PC-9 (cell line): ENCODE measurements around the gene FLT3. TPM values are rescaled to one million over a fixed set of nuclear protein-coding genes. Genes with fewer than 3 reads are reported as not detected.
A peak's percentile ranks its signal among the peaks of the same experiment; 100 is the strongest.

Source experiments
- BruUV-seq: library from RNA; stranded (reverse); fragments of 400-500 nt; replicated peaks from 2 replicates; lab custom pipeline; 2021; lab: Mats Ljungman, UMichigan
- CTCF ChIA-PET: fragments of 300-600 bp; sonication (Branson Sonifier 250); formaldehyde crosslinking; loops from one replicate; lab custom pipeline; 2022; ENCODE audit warnings: antibody characterized with exemption; lab: Charles Lee
- POLR2A ChIA-PET: fragments of 300-600 bp; sonication (Branson Sonifier 250); formaldehyde crosslinking; loops from one replicate; lab custom pipeline; 2022; ENCODE audit warnings: antibody characterized with exemption; ENCODE audit not compliant: unreplicated experiment; lab: Charles Lee
- DNase-seq, 2 experiments: peaks; one replicate each; pipeline versions ENCODE4 v3.0.0 to v3.0.0-alpha.2; 2015 to 2022; ENCODE audit warnings: mixed read lengths in 1 of 2
- H2AFZ ChIP-seq: fragments of 200-600 bp; sonication (generic); 2 replicates; pipeline ENCODE4 v1.8.1; 2017; ENCODE audit warnings: antibody characterized with exemption
- H3F3A ChIP-seq: fragments of 200-600 bp; sonication (generic); 2 replicates; pipeline ENCODE4 v1.8.1; 2017; ENCODE audit warnings: antibody characterized with exemption, mild to moderate bottlenecking, low read depth; ENCODE audit not compliant: insufficient read depth
- H3K27ac ChIP-seq: fragments of 200-600 bp; sonication (generic); 2 replicates; pipeline ENCODE4 v1.6.1; 2016; ENCODE audit warnings: mixed run types
- H3K27me3 ChIP-seq: fragments of 200-600 bp; sonication (generic); 2 replicates; pipeline ENCODE4 v1.6.1; 2016; ENCODE audit warnings: low read depth, mixed run types; ENCODE audit not compliant: insufficient read depth
- H3K36me3 ChIP-seq: fragments of 200-600 bp; sonication (generic); 2 replicates; pipeline ENCODE4 v1.6.1; 2016; ENCODE audit warnings: low read depth, mixed run types
- H3K4me1 ChIP-seq: fragments of 200-600 bp; sonication (generic); replicated peaks from 2 replicates; pipeline ENCODE4 v1.6.1; 2016; ENCODE audit warnings: mixed run types; ENCODE audit not compliant: insufficient read depth
- H3K4me2 ChIP-seq: fragments of 200-600 bp; sonication (generic); 2 replicates; pipeline ENCODE4 v1.6.1; 2017; ENCODE audit warnings: mixed run types
- H3K4me3 ChIP-seq: fragments of 200-600 bp; sonication (generic); 2 replicates; pipeline ENCODE4 v1.6.1; 2016; ENCODE audit warnings: mixed run types
- H3K79me2 ChIP-seq: fragments of 200-600 bp; sonication (generic); 2 replicates; pipeline ENCODE4 v1.6.1; 2017; ENCODE audit warnings: low read depth, mixed run types
- H3K9me2 ChIP-seq: fragments of 200-600 bp; sonication (generic); 2 replicates; pipeline ENCODE4 v1.8.1; 2017; ENCODE audit warnings: mild to moderate bottlenecking; ENCODE audit not compliant: insufficient read depth
- H3K9me3 ChIP-seq: fragments of 200-600 bp; sonication (generic); 2 replicates; pipeline ENCODE4 v1.8.1; 2016; ENCODE audit warnings: low read depth; ENCODE audit not compliant: insufficient read depth
- H4K20me1 ChIP-seq: fragments of 200-600 bp; sonication (generic); 2 replicates; pipeline ENCODE4 v1.8.1; 2017; ENCODE audit not compliant: insufficient read depth
- EZH2 ChIP-seq: fragments of 200-600 bp; sonication (generic); IDR thresholded peaks from 2 replicates; pipeline ENCODE4 v1.8.0; 2017; ENCODE audit warnings: antibody characterized with exemption, low read depth
- intact Hi-C: fragments of 100-400 bp; cut with micrococcal nuclease; formaldehyde crosslinking; loops from one replicate; pipeline ENCODE4 v1.10.0; 2022; ENCODE audit not compliant: unreplicated experiment
- total RNA-seq: library from RNA; stranded (reverse); gene quantifications from 2 replicates; pipeline ENCODE4 v1.2.3, GENCODE V29; 2021
- TF ChIP-seq, protein P1 (sequence below): fragments of 200-600 bp; sonication (generic); conservative IDR thresholded peaks from 2 replicates; pipeline ENCODE4 v1.6.1; 2017; ENCODE audit warnings: mixed run types, antibody characterized with exemption, mild to moderate bottlenecking, moderate library complexity

FLT3 gene
- total RNA-seq, 1 experiment from 2014 or later = not detected

DNA sequence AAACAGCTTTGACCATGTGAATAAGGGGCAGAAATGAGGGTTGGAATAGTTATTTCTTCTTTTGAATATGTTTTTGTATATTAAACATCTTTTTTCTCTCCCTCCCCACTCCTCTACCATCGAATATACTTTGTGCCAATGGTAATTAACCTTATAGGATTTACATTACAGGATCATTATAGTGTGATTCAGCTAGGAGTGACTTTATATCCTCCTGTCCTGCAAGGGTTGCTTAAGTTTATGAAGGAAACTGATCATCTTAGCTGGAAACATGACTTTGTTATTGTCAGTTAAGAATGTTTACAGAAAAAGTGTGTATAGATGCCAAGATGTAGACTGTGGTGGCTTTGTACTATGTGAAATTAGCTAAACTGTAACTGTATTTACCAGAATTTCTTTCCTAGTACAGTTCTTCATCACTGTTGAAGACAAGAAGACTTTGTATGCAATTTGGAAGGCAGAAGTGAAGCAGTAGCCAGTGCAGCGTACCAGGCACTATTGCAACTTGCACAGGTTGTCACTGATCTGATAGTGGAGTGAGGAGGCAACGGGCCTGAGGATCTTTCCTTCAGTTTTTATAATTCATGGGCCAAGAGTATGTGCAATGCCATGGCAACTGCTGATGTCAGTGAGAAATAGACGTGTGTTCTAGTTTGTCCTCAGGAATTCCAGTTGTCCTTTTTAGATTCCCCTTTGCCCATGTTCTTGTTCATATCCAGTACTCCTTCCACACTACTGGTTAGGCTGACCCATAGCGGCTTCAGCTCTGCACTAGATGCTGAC lies 29.7 kb upstream of the FLT3 start:
- intact Hi-C loops = no loop called here
- H3K27ac ChIP-seq = no peak overlapping the region
- TF ChIP-seq, protein P1, sequence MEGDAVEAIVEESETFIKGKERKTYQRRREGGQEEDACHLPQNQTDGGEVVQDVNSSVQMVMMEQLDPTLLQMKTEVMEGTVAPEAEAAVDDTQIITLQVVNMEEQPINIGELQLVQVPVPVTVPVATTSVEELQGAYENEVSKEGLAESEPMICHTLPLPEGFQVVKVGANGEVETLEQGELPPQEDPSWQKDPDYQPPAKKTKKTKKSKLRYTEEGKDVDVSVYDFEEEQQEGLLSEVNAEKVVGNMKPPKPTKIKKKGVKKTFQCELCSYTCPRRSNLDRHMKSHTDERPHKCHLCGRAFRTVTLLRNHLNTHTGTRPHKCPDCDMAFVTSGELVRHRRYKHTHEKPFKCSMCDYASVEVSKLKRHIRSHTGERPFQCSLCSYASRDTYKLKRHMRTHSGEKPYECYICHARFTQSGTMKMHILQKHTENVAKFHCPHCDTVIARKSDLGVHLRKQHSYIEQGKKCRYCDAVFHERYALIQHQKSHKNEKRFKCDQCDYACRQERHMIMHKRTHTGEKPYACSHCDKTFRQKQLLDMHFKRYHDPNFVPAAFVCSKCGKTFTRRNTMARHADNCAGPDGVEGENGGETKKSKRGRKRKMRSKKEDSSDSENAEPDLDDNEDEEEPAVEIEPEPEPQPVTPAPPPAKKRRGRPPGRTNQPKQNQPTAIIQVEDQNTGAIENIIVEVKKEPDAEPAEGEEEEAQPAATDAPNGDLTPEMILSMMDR = no peak
- no peak for TF ChIP-seq EZH2
- BruUV-seq = no TSS peak
- H4K20me1 ChIP-seq = no peaks in the 10 kb centered on the region
- no peaks in the 10 kb centered on the region for H3K79me2 ChIP-seq
- CTCF ChIA-PET = no interaction called here
- DNase-seq = no peak
- no peaks in the 10 kb centered on the region for H3K9me3 ChIP-seq
- H3K4me3 ChIP-seq = no peak overlapping the region
- no peak overlapping the region for H3K4me2 ChIP-seq
- H3K27me3 ChIP-seq = no peaks in the 10 kb centered on the region
- H2AFZ ChIP-seq = no peak overlapping the region
- 0 out of 2 replicates have a peak, but pooled peaks cover under 1% of the 10 kb centered on the region for H3F3A ChIP-seq
- POLR2A ChIA-PET = no interaction called here
- H3K9me2 ChIP-seq = no peaks in the 10 kb centered on the region
- no peaks in the 10 kb centered on the region for H3K4me1 ChIP-seq
- no peaks in the 10 kb centered on the region for H3K36me3 ChIP-seq

DNA sequence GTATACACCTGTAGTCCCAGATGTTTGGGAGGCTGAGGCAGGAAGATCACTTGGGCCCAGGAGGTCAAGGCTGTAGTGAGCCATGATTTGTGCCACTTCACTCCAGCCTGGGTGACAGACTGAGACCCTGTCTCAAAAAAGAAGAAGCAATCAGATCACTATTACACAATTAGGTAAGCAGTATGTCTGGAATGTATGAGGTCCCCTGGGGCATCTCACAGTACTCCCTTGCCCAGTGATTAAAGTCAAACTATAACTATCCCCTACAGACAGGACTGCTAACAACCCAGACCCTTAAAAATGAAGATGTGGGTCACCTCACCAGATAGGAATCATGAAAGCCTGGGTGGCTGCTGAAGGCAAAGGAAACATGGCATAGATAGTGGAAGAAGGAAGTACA lies 28.6 kb upstream of the FLT3 start:
- ChIA-PET POLR2A (no interaction called here), CTCF (no interaction called here)
- H3K9me3 ChIP-seq = no peaks in the 10 kb centered on the region
- no peaks in the 10 kb centered on the region for H3K27me3 ChIP-seq
- no peaks in the 10 kb centered on the region for H3K36me3 ChIP-seq
- no peaks in the 10 kb centered on the region for H3K4me1 ChIP-seq
- H3F3A ChIP-seq = no peaks in the 10 kb centered on the region
- H3K27ac ChIP-seq = no peak overlapping the region
- H3K4me3 ChIP-seq = no peak overlapping the region
- H3K9me2 ChIP-seq = no peaks in the 10 kb centered on the region
- H4K20me1 ChIP-seq = no peaks in the 10 kb centered on the region
- H3K4me2 ChIP-seq = no peak overlapping the region
- no peaks in the 10 kb centered on the region for H3K79me2 ChIP-seq
- intact Hi-C loops = no loop called here
- no peak for TF ChIP-seq EZH2
- TF ChIP-seq, protein P1 = no peak
- DNase-seq = peak in 1 of 2 experiments; percentile 35
- no TSS peak for BruUV-seq
- H2AFZ ChIP-seq = no peak overlapping the region

DNA sequence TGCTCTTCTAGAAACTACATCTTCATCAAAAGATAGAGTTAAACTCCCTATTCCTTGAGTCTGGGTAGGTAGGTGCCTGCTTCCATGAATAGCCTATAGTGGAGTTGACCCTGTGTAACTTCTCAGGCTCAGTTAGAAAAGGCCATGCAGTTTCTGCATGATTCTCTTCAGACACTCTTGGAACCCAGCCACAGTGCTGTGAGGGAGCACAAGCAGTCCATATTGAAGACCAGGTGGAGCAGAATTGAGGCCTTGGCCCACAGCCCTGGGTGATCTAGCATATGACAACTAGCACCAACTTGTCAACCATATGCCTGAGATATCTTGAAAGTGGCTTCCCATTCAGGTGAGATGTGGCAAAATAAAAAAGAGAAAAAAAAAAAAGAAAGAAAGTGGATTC lies 27.7 kb upstream of the FLT3 start:
- Histone ChIP-seq H4K20me1 (no peaks in the 10 kb centered on the region), H3K9me2 (no peaks in the 10 kb centered on the region), H3K27ac (no peak overlapping the region), H3K4me2 (no peak overlapping the region), H3K79me2 (no peaks in the 10 kb centered on the region), H2AFZ (no peak overlapping the region), H3K4me1 (no peaks in the 10 kb centered on the region), H3F3A (no peaks in the 10 kb centered on the region), H3K36me3 (no peaks in the 10 kb centered on the region), H3K4me3 (no peak overlapping the region), H3K27me3 (no peaks in the 10 kb centered on the region), H3K9me3 (no peaks in the 10 kb centered on the region)
- ChIA-PET POLR2A (no interaction called here), CTCF (no interaction called here)
- intact Hi-C loops = no loop called here
- no peak for TF ChIP-seq EZH2
- TF ChIP-seq, protein P1 = no peak
- no peak for DNase-seq
- BruUV-seq = no TSS peak
